GM12872 (cell line): ENCODE measurements around the gene ATP2A2.

Experiments used
- CTCF ChIP-seq: IDR thresholded peaks from 3 replicates; pipeline ENCODE4 v1.5.1; 2011; ENCODE audit warnings: low read depth, mild to moderate bottlenecking, low read length, moderate library complexity; ENCODE audit not compliant: insufficient read depth

Gene ATP2A2

DNA sequence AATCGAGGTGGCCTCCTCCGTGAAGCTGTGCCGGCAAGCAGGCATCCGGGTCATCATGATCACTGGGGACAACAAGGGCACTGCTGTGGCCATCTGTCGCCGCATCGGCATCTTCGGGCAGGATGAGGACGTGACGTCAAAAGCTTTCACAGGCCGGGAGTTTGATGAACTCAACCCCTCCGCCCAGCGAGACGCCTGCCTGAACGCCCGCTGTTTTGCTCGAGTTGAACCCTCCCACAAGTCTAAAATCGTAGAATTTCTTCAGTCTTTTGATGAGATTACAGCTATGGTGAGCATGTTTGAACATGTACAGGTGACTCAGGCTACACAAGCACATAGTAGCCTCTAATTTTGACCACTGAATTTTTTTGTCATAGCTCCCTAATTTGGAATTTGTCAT is 59.7 kb downstream of the ATP2A2 start:
- no peak for TF ChIP-seq CTCF

DNA sequence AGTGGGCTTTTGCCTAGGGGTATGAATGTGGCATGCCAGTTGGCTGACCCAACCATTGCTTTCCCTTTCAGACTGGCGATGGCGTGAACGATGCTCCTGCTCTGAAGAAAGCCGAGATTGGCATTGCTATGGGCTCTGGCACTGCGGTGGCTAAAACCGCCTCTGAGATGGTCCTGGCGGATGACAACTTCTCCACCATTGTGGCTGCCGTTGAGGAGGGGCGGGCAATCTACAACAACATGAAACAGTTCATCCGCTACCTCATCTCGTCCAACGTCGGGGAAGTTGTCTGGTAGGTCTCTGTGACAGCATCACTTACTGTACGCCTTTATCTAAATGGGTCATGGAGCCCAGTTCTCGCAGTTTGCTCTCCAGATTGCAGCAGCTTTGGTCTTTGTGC is 61.1 kb downstream of the ATP2A2 start:
- TF ChIP-seq CTCF: no peak

- no peak for TF ChIP-seq CTCF
These were observed 62.1 kb downstream of the ATP2A2 start for GRCh38 chr12:110343114-110343513.

DNA sequence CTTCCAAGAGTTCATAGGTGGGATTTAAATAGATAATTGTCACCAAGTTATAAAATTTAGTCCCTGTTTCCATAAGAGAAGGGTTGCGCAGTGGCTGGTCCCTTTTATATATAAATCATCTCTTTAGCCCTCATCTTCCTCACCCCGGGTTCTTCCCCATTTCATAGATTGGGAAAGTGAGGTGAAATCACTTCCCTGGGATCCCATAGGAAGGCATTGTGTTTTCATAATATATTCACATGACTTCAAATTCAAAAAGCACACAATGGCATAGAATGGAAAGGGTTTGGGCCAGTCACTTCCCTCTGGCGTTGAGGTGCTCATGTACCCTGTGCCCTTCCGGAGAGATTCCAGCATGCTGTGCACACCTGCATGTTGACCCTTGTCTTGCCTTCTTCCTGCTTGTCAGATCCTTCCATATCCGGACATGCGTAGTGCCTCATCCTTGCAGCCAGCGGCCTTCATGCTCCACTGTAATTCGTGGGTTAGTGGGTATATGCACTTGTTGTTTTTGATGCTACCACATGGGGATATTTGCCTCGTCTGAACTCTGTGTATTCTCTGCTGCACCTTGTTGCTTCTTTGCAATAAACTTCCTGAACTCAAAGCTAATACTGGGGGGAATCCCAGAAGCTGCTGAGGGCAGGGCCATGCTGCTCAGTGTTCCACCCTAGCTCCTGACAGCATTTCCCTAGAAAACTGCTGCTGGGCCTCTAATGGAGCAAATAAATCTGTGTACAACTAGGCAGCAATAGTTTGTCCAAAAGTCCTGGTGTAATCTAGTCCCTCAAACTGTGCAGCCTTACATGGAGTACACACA is 62.9 kb downstream of the ATP2A2 start:
- TF ChIP-seq CTCF: no peak

- TF ChIP-seq CTCF: no peak
These were observed 63.6 kb downstream of the ATP2A2 start for GRCh38 chr12:110344657-110345056.

DNA sequence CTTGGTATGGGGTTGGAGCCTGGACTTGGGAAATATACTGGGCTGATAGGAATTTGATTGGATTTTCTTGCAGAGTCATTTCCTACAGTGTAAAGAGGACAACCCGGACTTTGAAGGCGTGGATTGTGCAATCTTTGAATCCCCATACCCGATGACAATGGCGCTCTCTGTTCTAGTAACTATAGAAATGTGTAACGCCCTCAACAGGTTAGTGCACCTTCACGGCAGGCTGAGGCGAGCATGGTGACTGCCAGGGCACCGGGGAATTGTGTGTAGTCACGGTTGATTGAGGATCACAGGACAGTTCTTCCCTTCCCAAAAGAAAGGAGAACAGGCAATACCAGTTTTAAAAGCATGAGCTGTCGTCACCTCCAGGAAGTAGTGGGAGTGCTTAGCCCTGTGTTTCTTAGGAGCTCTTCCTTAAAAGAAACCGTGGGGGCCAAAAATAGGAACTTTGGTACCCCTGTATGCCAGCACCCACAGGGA is 64.2 kb downstream of the ATP2A2 start:
- TF ChIP-seq CTCF: no peak

DNA sequence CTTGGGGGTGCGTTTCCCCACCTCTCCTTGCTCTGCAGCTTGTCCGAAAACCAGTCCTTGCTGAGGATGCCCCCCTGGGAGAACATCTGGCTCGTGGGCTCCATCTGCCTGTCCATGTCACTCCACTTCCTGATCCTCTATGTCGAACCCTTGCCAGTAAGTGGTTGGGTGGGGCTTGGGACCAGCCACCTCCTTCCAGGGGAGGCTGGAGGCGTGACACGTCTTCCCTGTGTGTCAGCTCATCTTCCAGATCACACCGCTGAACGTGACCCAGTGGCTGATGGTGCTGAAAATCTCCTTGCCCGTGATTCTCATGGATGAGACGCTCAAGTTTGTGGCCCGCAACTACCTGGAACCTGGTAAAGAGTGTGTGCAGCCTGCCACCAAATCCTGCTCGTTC is 64.9 kb downstream of the ATP2A2 start:
- no peak for TF ChIP-seq CTCF
